ENCODE results near the gene DUSP3.

- no peak for TF ChIP-seq CTCF (IDR thresholded peaks at IDR 0.05; ENCODE audit: insufficient read depth, low read length)
- TF ChIP-seq POLR2AphosphoS5 (IDR thresholded peaks at IDR 0.05; ENCODE audit: low read depth): peak; percentile 72; the same call in 1 of the 2 replicates
These were observed at the start of gene DUSP3 for GRCh38 chr17:43778337-43779144.

All from HL-60 (cell line).